SU-DHL-6 (cell line): ENCODE results near the gene MAFF.

Experiments
- CTCF ChIP-seq: fragments of 200-600 bp; sonication (generic); IDR thresholded peaks from one replicate; pipeline ENCODE4 v1.5.1; 2017; ENCODE audit warnings: antibody characterized with exemption, mild to moderate bottlenecking, low read length, moderate library complexity; ENCODE audit not compliant: insufficient read depth, poor library complexity, severe bottlenecking
- EZH2phosphoT487 ChIP-seq: fragments of 200-600 bp; sonication (generic), shearing (Covaris generic); conservative IDR thresholded peaks from 2 replicates; pipeline ENCODE4 v1.6.1; 2018; ENCODE audit warnings: mild to moderate bottlenecking, antibody characterized with exemption, low read length, moderate library complexity, mixed read lengths

GRCh38 chr22:38239101-38239761 is 37.4 kb downstream of the MAFF start:
- TF ChIP-seq CTCF (no peak), EZH2phosphoT487 (no peak)
